ENCODE results near the gene PTPRM.
A peak's percentile ranks its signal among the peaks of the same experiment; 100 is the strongest.
"Not testable (repeated sequence)": the region's sequence is repeated elsewhere in the genome, so short reads cannot be mapped to it uniquely, and the experiment has no call there.

Gene PTPRM

DNA sequence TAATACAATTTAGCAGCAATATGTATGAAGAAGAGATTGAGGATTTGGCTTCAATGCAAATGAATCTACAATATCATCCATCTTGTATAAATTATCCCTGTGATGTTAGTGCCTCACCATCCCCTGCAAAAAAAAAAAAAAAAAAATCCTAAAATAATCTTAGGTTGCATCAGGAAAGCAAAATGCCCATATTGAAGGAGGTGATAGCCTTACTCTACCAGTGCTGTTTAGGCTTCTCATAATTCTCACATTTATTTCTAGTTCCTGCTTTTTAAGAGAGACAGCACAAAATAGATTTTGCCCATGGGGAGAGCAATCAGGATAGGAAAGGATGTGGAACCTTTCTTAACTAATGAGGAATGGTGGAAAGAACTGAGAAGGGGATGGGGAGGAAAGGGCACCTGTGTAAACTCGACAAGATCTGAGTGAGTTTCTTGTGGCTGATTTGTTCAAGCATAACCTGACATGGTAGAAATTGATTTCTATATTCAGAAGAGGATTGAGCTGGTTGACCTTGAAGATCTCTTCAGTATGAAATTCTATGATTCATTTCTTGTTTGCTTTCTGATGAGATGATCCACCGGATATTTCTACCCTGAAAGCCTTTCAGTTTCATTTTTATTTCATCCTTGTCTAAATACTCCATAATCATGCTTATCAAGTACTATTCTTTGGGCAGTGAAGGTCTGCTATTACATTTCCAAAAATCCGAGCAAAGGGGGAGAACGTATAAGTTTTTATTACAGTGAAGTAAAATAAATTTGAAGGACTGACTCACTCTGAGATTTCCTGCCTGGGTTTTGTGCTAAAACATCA lies 391.2 kb downstream of the PTPRM start:
- no peak for DNase-seq

- DNase-seq, result no peak
These were observed 391.7 kb downstream of the PTPRM start for GRCh38 chr18:7958897-7959146.

GRCh38 chr18:7966682-7967081 lies 399.6 kb downstream of the PTPRM start:
- DNase-seq, result not testable (repeated sequence)

DNA sequence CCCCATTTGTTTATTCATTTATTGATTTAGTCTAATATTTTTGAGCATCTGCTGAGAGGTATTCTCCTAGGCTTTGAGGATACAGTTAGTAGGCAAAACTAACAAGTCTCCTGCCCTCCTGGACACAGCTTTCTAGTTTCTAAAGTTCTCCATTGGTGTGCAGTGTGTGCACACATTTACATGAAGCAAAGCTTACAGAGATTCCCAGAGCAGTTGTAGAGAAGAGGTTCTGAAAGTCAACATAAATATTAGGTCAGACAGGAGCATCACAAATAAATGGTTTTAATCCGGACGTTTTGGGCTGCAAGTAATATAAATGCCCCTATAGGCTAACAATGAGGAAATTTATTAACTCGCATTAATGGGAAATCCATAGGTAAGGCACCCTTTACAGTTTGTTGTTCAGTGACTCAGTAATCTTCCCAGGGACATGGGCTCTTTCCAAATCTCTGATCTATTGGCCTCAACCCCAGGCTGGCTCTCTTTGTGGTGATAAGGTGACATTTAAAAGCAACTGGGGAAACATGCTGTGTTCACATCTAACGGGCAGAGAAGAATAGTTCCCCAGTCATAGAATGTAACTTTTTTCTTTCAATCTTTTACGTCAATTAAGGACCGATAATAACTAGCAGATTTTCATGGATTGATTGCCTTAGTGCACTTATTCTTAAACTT lies 407.2 kb downstream of the PTPRM start:
- no peak for DNase-seq

DNA sequence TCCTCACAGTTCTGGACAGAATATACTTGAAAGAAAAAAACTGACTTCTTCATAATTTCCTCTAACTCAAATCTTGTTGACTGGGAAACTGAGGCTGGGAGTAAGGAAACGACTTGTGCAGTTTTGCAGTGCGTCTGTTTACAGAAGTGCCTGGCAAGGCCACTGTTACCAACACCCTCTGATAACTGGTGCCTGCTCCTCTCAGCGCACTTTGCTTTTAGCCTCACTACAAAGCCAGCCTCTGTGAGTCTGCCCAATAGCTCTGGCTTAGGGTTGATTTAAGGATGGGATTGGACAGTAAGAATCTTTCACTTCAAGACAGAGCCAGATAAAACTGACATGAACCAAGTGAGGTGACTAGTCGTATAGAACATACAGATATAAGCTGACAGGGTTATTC lies 410.8 kb downstream of the PTPRM start:
- DNase-seq, result no peak

DNA sequence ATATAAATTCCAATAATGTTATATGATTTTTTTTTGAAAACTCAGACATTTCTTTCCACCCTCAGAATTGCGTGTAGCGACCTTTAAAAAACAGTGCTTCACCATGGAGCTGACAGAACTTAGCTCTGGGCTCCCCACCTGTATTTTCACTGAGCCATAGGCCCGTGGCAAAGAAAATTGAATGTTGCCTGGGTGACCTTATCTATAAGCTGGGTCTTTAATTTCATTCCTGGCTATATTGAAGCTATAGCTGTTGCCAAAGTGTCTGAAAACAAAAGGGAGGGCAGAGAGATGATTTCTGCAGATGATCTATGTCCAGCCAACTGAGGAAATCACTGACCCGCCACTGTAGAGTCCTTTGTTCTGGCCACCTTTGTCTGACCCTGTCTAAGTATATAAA lies 411.7 kb downstream of the PTPRM start:
- DNase-seq, result no peak

DNA sequence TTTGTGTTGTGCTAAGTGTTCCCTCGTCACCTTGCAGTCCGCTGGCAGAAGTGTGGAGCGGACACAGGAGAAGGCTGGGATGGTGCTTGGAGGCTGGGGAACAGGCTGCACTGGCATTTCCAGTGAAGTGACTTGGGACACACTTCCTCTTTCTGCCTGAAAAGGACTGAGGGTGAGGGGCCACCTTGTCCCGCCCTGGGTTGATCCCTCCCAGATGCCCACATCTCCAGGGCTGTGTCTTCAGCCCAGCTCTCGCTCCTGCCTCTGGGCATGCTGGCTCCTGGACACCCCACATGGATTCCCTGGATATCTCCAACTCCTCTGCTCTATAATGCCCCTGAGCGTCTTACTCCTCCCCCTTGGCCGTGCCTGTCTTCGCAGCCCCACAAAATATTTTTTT lies 412.6 kb downstream of the PTPRM start:
- no peak for DNase-seq

DNA sequence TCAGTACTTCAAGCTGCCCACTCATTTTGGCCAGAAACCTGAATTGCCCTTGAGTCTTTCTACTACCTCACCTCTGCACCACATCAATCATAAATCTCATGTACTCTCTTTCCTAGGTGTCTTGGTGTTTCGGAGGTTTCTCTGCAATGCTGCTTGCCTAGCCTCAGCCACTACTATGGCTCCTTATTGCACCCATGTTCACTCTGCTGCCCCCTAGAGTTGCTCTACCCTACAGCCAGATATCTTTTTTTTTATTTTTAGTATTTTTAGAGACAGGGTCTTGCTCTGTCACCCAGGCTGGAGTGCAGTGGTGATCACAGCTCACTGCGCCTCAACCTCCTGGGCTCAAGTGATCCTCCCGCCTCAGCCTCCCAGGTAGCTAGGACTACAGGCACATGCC lies 413.0 kb downstream of the PTPRM start:
- no peak for DNase-seq

- DNase-seq, result no peak
These were observed 413.5 kb downstream of the PTPRM start for GRCh38 chr18:7980656-7981055.

- DNase-seq, result no peak
These were observed 415.1 kb downstream of the PTPRM start for GRCh38 chr18:7982216-7982615.

GRCh38 chr18:7987284-7987976 lies 420.3 kb downstream of the PTPRM start:
- no peak for DNase-seq

DNA sequence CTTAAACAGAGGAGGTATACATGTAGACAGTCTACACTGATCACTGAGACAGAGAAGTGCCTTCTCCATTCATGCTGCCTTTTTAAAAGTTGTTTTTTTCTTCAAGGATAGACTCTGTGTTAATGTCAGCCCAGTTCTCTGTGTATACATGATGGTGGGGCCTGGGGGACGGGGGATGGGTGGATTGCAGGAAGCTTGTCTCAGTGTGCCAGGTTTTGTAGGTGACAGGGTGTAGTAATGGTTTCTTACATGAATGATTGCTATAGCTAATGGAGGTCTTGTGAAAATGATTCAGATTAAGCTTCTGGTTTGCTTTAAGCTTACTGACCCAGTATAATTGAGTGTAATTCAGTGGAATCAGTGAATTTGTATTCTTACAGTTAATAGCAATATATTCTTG lies 423.6 kb downstream of the PTPRM start:
- no peak for DNase-seq

GRCh38 chr18:8001711-8002301 lies 434.7 kb downstream of the PTPRM start:
- DNase-seq, result no peak

- no peak for DNase-seq
These were observed 437.0 kb downstream of the PTPRM start for GRCh38 chr18:8003878-8004675.

- DNase-seq, result no peak
These were observed 437.7 kb downstream of the PTPRM start for GRCh38 chr18:8004792-8005191.

GRCh38 chr18:8005870-8006569 lies 438.9 kb downstream of the PTPRM start:
- no peak for DNase-seq

- no peak for DNase-seq
These were observed 439.9 kb downstream of the PTPRM start for GRCh38 chr18:8006979-8007378.

- peak; percentile 29 for DNase-seq
These were observed 440.9 kb downstream of the PTPRM start for GRCh38 chr18:8008033-8008432.

- no peak for DNase-seq
These were observed 444.2 kb downstream of the PTPRM start for GRCh38 chr18:8011361-8011760.

DNA sequence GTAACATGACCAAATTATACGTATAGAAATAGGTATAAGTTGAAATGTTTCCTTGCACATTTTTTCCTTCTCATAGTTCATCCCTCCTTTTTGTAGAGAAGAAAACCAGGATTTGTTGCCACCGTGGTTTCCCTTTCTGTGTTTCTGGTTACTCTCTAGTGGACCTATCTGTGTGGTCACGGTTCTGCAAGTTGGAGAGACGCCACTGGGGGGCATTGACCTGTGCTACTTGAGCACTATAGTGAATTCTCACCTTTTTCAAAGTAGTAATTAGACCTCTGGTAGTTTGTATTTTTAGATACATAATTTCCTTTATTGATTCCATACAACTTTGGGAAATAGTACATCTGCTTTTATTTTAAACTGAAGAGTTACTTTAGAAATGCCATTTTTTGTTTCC lies 444.8 kb downstream of the PTPRM start:
- DNase-seq, result no peak

GRCh38 chr18:8018701-8019331 lies 451.7 kb downstream of the PTPRM start:
- DNase-seq, result no peak

DNA sequence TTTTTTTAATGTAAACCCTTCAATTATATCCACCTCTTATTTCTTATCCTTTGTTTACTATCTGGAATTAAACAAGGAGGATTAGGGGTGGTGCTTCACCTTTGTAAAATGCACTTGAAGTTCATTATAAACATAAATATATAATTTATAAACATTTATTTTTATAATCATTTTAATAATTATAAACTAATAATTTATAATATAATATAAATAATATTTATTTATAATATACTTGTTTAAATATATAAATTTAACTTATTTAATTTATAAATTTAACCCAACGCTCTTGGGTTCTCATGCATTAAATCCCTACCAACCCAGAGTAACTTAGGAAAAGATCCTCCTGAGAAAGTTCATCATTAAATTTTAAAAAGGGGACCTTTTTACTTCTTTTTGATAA lies 452.5 kb downstream of the PTPRM start:
- DNase-seq, result no peak

Measured in NCI-H345 (cell line).